GM12891 (cell line): ENCODE measurements around the gene CTLA4.

Experiments
- PAX5 ChIP-seq: IDR thresholded peaks from 2 replicates; pipeline ENCODE4 v1.6.1; 2011; ENCODE audit warnings: low read length, moderate library complexity, mild to moderate bottlenecking; ENCODE audit not compliant: insufficient read depth, severe bottlenecking
- POLR2A ChIP-seq: IDR thresholded peaks from 2 replicates; pipeline ENCODE4 v1.6.1; 2011; ENCODE audit warnings: low read depth, low read length, control low read depth
- POLR2AphosphoS5 ChIP-seq: IDR thresholded peaks from 2 replicates; pipeline ENCODE4 v1.6.1; 2011; ENCODE audit warnings: low read depth, low read length, control low read depth
- POU2F2 ChIP-seq: IDR thresholded peaks from 2 replicates; pipeline ENCODE4 v1.6.1; 2011; ENCODE audit warnings: low read depth, mild to moderate bottlenecking, control low read depth, low read length, moderate library complexity
- SPI1 ChIP-seq: IDR thresholded peaks from 2 replicates; pipeline ENCODE4 v1.6.1; 2011; ENCODE audit warnings: low read depth, low read length, control low read depth
- TAF1 ChIP-seq: IDR thresholded peaks from 2 replicates; pipeline ENCODE4 v1.6.1; 2011; ENCODE audit warnings: low read depth, low read length, control low read depth

- TF ChIP-seq POLR2AphosphoS5 (no peak), POLR2A (no peak), TAF1 (no peak), POU2F2 (no peak), SPI1 (no peak), PAX5 (no peak)
Observed at GRCh38 chr2:203889944-203890343, 22.4 kb downstream of the CTLA4 start.
